IPS DF 6.9 (cell line): ENCODE measurements around the gene RDH11.

Experiments used
- DNase-seq: peaks from one replicate; pipeline ENCODE4 v3.0.0-alpha.2; 2013; ENCODE audit warnings: low read depth, low spot score
- H3K27ac ChIP-seq: one replicate; pipeline ENCODE4 v1.5.1; 2013; ENCODE audit warnings: low read length, control low read depth
- H3K27me3 ChIP-seq: 2 replicates; pipeline ENCODE4 v1.6.1; 2013; ENCODE audit warnings: mild to moderate bottlenecking, low read length; ENCODE audit not compliant: control insufficient read depth, insufficient read depth
- H3K36me3 ChIP-seq: 2 replicates; pipeline ENCODE4 v1.6.1; 2013; ENCODE audit warnings: low read length; ENCODE audit not compliant: control insufficient read depth, insufficient read depth
- H3K4me1 ChIP-seq: 2 replicates; pipeline ENCODE4 v1.6.1; 2013; ENCODE audit warnings: low read length; ENCODE audit not compliant: control insufficient read depth, insufficient read depth
- H3K4me3 ChIP-seq: 2 replicates; pipeline ENCODE4 v1.5.1; 2013; ENCODE audit warnings: mild to moderate bottlenecking, low read length
- H3K9me3 ChIP-seq: 2 replicates; pipeline ENCODE4 v1.6.1; 2013; ENCODE audit warnings: low read length, inconsistent platforms; ENCODE audit not compliant: control insufficient read depth, insufficient read depth
- WGBS: extraction: QIAGEN DNeasy Blood & Tissue Kit; methylation state at CpG from one replicate; pipeline ENCODE4 v1.1.7; 2013; ENCODE audit warnings: mixed read lengths, missing lambda C conversion rate; ENCODE audit not compliant: insufficient read length, insufficient coverage; 5-methylcytosine and 5-hydroxymethylcytosine counted together

Gene RDH11

GRCh38 chr14:67636361-67636919, 59.1 kb downstream of the RDH11 start:
- WGBS, result no CpG with 5 or more reads among the region's 3 CpGs
- no peaks in the 10 kb centered on the region for H3K36me3 ChIP-seq
- no peak for DNase-seq
- H3K9me3 ChIP-seq, result no peaks in the 10 kb centered on the region
- H3K27me3 ChIP-seq, result no peaks in the 10 kb centered on the region
- no peak overlapping the region for H3K27ac ChIP-seq
- no peak overlapping the region for H3K4me3 ChIP-seq
- no peaks in the 10 kb centered on the region for H3K4me1 ChIP-seq

- no CpG with 5 or more reads among the region's 5 CpGs for WGBS
- Histone ChIP-seq H3K27ac (no peak overlapping the region), H3K4me3 (no peak overlapping the region), H3K4me1 (no peaks in the 10 kb centered on the region), H3K9me3 (no peaks in the 10 kb centered on the region), H3K36me3 (no peaks in the 10 kb centered on the region), H3K27me3 (no peaks in the 10 kb centered on the region)
- no peak for DNase-seq
Measured at GRCh38 chr14:67633451-67634147, 62.0 kb downstream of the RDH11 start.

GRCh38 chr14:67630938-67631337, 64.6 kb downstream of the RDH11 start:
- Histone ChIP-seq H3K4me3 (no peak overlapping the region), H3K27ac (no peak overlapping the region), H3K9me3 (no peaks in the 10 kb centered on the region), H3K27me3 (no peaks in the 10 kb centered on the region), H3K4me1 (no peaks in the 10 kb centered on the region), H3K36me3 (no peaks in the 10 kb centered on the region)
- no peak for DNase-seq
- WGBS, result no CpG with 5 or more reads among the region's 5 CpGs

- no peak overlapping the region for H3K4me3 ChIP-seq
- no peaks in the 10 kb centered on the region for H3K27me3 ChIP-seq
- DNase-seq, result no peak
- H3K4me1 ChIP-seq, result no peaks in the 10 kb centered on the region
- WGBS, result no CpG with 5 or more reads among the region's 4 CpGs
- H3K9me3 ChIP-seq, result no peaks in the 10 kb centered on the region
- no peaks in the 10 kb centered on the region for H3K36me3 ChIP-seq
- no peak overlapping the region for H3K27ac ChIP-seq
Measured at GRCh38 chr14:67630186-67630585, 65.4 kb downstream of the RDH11 start.

GRCh38 chr14:67627519-67627918, 68.0 kb downstream of the RDH11 start:
- Histone ChIP-seq H3K27ac (no peak overlapping the region), H3K27me3 (no peaks in the 10 kb centered on the region), H3K4me1 (no peaks in the 10 kb centered on the region), H3K36me3 (no peaks in the 10 kb centered on the region; the same call in 1 of the 2 replicates), H3K9me3 (no peaks in the 10 kb centered on the region), H3K4me3 (no peak overlapping the region)
- no peak for DNase-seq
